Amniotic epithelial cell (primary cell): ENCODE data around the gene ALG10B.
"Not testable (repeated sequence)": the region's sequence is repeated elsewhere in the genome, so short reads cannot be mapped to it uniquely, and the experiment has no call there.

ENCODE experiments used
- DNase-seq: peaks from one replicate; pipeline ENCODE4 v3.0.0-alpha.2; 2010; ENCODE audit warnings: low read depth

The ALG10B gene

GRCh38 chr12:38316391-38317129 is at the start of gene ALG10B:
TSS of gene ALG10B (plus strand) at chr12:38316774. CDS start at chr12:38316894, 120 bp downstream.
- peak; percentile 96 for DNase-seq

- no peak for DNase-seq
These were observed 48.0 kb upstream of the ALG10B start for GRCh38 chr12:38268612-38269011.

GRCh38 chr12:38269897-38270296 is 46.7 kb upstream of the ALG10B start:
- no peak for DNase-seq

GRCh38 chr12:38279756-38280155 is 36.8 kb upstream of the ALG10B start:
- no peak for DNase-seq

- DNase-seq, result no peak
These were observed 33.7 kb upstream of the ALG10B start for GRCh38 chr12:38282886-38283285.

GRCh38 chr12:38289396-38289795 is 27.2 kb upstream of the ALG10B start:
- DNase-seq, result no peak

- no peak for DNase-seq
These were observed 25.4 kb upstream of the ALG10B start for GRCh38 chr12:38291160-38291559.

GRCh38 chr12:38302972-38303371 is 13.6 kb upstream of the ALG10B start:
- not testable (repeated sequence) for DNase-seq

GRCh38 chr12:38321966-38322365 is 5.4 kb downstream of the ALG10B start:
- DNase-seq, result peak; percentile 48

GRCh38 chr12:38324912-38325311 is 8.3 kb downstream of the ALG10B start:
- DNase-seq, result no peak

- no peak for DNase-seq
These were observed 10.8 kb downstream of the ALG10B start for GRCh38 chr12:38327356-38327755.

GRCh38 chr12:38328306-38328895 is 11.8 kb downstream of the ALG10B start:
- DNase-seq, result peak; percentile 32

- DNase-seq, result not testable (repeated sequence)
These were observed 13.8 kb downstream of the ALG10B start for GRCh38 chr12:38330414-38330813.

- no peak for DNase-seq
These were observed 16.2 kb downstream of the ALG10B start for GRCh38 chr12:38332814-38333213.

- no peak for DNase-seq
These were observed 25.9 kb downstream of the ALG10B start for GRCh38 chr12:38342444-38342843.

GRCh38 chr12:38343256-38343655 is 26.7 kb downstream of the ALG10B start:
- DNase-seq, result not testable (repeated sequence)

GRCh38 chr12:38343916-38344315 is 27.3 kb downstream of the ALG10B start:
- DNase-seq, result not testable (repeated sequence)

GRCh38 chr12:38350342-38351174 is 34.0 kb downstream of the ALG10B start:
- no peak for DNase-seq

- not testable (repeated sequence) for DNase-seq
These were observed 34.6 kb downstream of the ALG10B start for GRCh38 chr12:38351175-38351508.

- no peak for DNase-seq
These were observed 50.9 kb downstream of the ALG10B start for GRCh38 chr12:38367506-38367905.

- DNase-seq, result no peak
These were observed 53.7 kb downstream of the ALG10B start for GRCh38 chr12:38370311-38370710.

- no peak for DNase-seq
These were observed 57.2 kb downstream of the ALG10B start for GRCh38 chr12:38373784-38374183.

GRCh38 chr12:38374751-38375150 is 58.2 kb downstream of the ALG10B start:
- DNase-seq, result no peak
